WERI-Rb-1 (cell line): Measurements from ENCODE around the gene NUP54.

Source experiments
- DNase-seq: peaks from one replicate; pipeline ENCODE4 v3.0.0-alpha.2; 2020
- H3K27ac ChIP-seq: fragments of 250-450 bp; sonication (Bioruptor Pico); 2 replicates; pipeline ENCODE4 v1.5.1; 2020; ENCODE audit warnings: mild to moderate bottlenecking, moderate library complexity
- H3K27me3 ChIP-seq: fragments of 250-450 bp; sonication (Bioruptor Pico); 2 replicates; pipeline ENCODE4 v1.5.1; 2021; ENCODE audit warnings: mild to moderate bottlenecking, low read depth, moderate library complexity; ENCODE audit not compliant: insufficient read depth, severe bottlenecking
- H3K36me3 ChIP-seq: fragments of 250-450 bp; sonication (Bioruptor Pico); 2 replicates; pipeline ENCODE4 v1.5.1; 2020; ENCODE audit warnings: mild to moderate bottlenecking, moderate library complexity
- H3K4me3 ChIP-seq: 2 replicates; pipeline ENCODE4 v1.5.1; 2011; ENCODE audit warnings: low read depth, mild to moderate bottlenecking, control low read depth, low read length
- H3K9me3 ChIP-seq: fragments of 250-450 bp; sonication (Bioruptor Pico); 2 replicates; pipeline ENCODE4 v1.5.1; 2021; ENCODE audit warnings: mild to moderate bottlenecking, moderate library complexity; ENCODE audit not compliant: severe bottlenecking
- CTCF ChIP-seq: IDR thresholded peaks from 2 replicates; pipeline ENCODE4 v1.5.1; 2011; ENCODE audit warnings: low read depth, mild to moderate bottlenecking, control low read depth, inconsistent platforms, low read length

The NUP54 gene

GRCh38 chr4:76168688-76169087, 20.5 kb upstream of the NUP54 start:
- Histone ChIP-seq H3K27ac (no peak overlapping the region), H3K27me3 (no peaks in the 10 kb centered on the region), H3K9me3 (no peaks in the 10 kb centered on the region), H3K4me3 (no peak overlapping the region), H3K36me3 (peaks cover 87% of the 10 kb centered on the region)
- DNase-seq: no peak
- no peak for TF ChIP-seq CTCF

- no peak for TF ChIP-seq CTCF
Observed at GRCh38 chr4:76166480-76166879, 18.3 kb upstream of the NUP54 start.

GRCh38 chr4:76160355-76160754, 12.2 kb upstream of the NUP54 start:
- Histone ChIP-seq H3K36me3 (peaks cover 56% of the 10 kb centered on the region), H3K9me3 (no peaks in the 10 kb centered on the region), H3K27ac (no peak overlapping the region), H3K4me3 (no peak overlapping the region), H3K27me3 (no peaks in the 10 kb centered on the region)
- no peak for TF ChIP-seq CTCF
- DNase-seq: no peak

More at GRCh38 chr4:76166480-76166879, 18.3 kb upstream of the NUP54 start:
- Histone ChIP-seq H3K27me3 (no peaks in the 10 kb centered on the region), H3K9me3 (no peaks in the 10 kb centered on the region), H3K27ac (no peak overlapping the region), H3K36me3 (peaks cover 90% of the 10 kb centered on the region), H3K4me3 (no peak overlapping the region)
- DNase-seq: no peak

- H3K9me3 ChIP-seq: no peaks in the 10 kb centered on the region
- H3K36me3 ChIP-seq: peaks cover 24% of the 10 kb centered on the region
- H3K27ac ChIP-seq: no peak overlapping the region
- no peak for DNase-seq
- H3K4me3 ChIP-seq: no peak overlapping the region
- no peaks in the 10 kb centered on the region for H3K27me3 ChIP-seq
- no peak for TF ChIP-seq CTCF
Observed at GRCh38 chr4:76156635-76157034, 8.4 kb upstream of the NUP54 start.

GRCh38 chr4:76155979-76156378, 7.8 kb upstream of the NUP54 start:
- no peaks in the 10 kb centered on the region for H3K27me3 ChIP-seq
- DNase-seq: no peak
- H3K27ac ChIP-seq: no peak overlapping the region
- H3K36me3 ChIP-seq: peaks cover 18% of the 10 kb centered on the region
- no peaks in the 10 kb centered on the region for H3K9me3 ChIP-seq
- H3K4me3 ChIP-seq: no peak overlapping the region
- no peak for TF ChIP-seq CTCF

- H3K27ac ChIP-seq: no peak overlapping the region
Observed at GRCh38 chr4:76153356-76153755, 5.2 kb upstream of the NUP54 start.

More at GRCh38 chr4:76153356-76153755, 5.2 kb upstream of the NUP54 start:
- DNase-seq: no peak
- no peaks in the 10 kb centered on the region; the same call in 1 of the 2 replicates for H3K36me3 ChIP-seq
- no peaks in the 10 kb centered on the region for H3K27me3 ChIP-seq
- no peak for TF ChIP-seq CTCF
- H3K9me3 ChIP-seq: no peaks in the 10 kb centered on the region
- H3K4me3 ChIP-seq: no peak overlapping the region
